Head of caudate nucleus (tissue), 42 donors: Measurements from ENCODE around the gene PUM1.
"Not testable (repeated sequence)": the region's sequence is repeated elsewhere in the genome, so short reads cannot be mapped to it uniquely, and the experiment has no call there.

Experiments used
- DNase-seq, 42 donors: peaks; one replicate each; pipeline versions ENCODE4 v3.0.0 to v3.0.0-alpha.2; 2020 to 2021; ENCODE audit warnings: mixed read lengths in 7 of 42
- intact Hi-C: fragments of 100-400 bp; cut with DNase I; formaldehyde crosslinking; loops from one replicate; pipeline ENCODE4 v1.15.0; 2022

PUM1 gene

DNA sequence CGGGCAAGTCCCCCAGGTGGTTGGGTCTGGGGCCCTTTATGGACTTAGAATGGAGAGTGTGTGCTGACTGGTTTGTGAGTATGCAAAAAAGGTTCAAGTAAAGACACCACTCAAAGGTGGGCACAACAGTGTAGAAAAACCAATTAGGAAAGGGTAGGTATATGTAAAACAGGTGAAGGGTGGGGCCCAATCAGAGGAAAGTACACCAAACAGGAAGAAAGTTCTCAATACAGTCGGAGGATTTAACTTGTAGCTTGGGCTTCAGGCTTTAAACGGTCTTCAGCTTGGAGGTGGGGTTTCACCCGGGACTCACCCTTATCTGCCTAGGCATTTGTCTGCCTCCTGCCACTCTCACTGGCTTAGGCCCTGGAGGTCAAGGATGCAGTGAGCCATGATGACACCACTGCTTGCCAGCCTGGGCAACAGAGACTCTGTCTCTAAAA, 6.8 kb upstream of the PUM1 start:
- no peak for DNase-seq
- intact Hi-C loops, result no loop called here

DNA sequence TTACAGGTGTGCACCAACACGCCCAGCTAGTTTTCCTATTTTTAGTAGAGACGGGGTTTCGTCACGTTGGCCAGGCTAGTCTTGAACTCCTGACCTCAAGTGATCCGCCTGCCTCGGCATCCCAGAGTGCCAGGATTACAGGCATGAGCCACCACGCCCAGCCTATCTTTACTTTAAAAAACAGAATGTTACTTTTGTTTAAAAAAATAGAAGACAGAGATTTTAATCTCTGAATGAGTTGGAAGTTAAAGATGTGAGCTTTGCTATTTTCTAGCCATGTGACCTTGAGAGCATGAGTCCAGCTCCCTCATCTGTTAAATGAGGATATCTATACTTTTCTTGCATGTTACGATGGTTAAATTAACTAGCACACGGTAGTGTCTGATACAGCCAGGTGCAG, 3.9 kb upstream of the PUM1 start:
- intact Hi-C loops, result no loop called here
- DNase-seq, result no peak

DNA sequence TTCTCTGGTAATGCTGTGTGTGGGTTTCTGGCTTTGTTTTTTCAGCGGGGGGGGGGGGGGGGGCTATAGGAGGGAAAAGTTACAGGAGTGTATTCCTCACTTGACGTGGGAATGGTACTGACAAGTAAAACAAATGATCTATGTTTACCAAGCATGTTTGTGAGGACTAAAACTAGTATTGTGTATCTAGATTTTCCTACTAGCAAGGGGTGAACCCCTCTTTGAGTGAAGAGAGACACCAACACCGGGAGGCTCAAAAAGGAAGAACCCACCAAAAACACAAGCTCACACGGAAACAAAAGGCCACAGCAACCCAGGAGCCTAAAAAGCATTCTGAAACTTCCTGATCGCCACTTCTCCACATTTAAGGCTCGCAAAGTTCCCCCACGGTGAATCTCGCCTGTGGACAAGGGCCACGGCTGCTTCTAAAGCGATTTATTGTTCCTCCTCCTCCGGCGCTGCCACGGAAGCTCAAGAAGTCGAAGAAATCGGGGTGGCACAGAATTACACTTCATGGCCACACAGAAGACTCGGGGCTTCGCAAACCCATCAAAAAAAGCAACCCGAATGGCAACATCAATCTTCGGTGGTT, 703 bp downstream of the PUM1 start:
- intact Hi-C loops, result no loop called here

DNA sequence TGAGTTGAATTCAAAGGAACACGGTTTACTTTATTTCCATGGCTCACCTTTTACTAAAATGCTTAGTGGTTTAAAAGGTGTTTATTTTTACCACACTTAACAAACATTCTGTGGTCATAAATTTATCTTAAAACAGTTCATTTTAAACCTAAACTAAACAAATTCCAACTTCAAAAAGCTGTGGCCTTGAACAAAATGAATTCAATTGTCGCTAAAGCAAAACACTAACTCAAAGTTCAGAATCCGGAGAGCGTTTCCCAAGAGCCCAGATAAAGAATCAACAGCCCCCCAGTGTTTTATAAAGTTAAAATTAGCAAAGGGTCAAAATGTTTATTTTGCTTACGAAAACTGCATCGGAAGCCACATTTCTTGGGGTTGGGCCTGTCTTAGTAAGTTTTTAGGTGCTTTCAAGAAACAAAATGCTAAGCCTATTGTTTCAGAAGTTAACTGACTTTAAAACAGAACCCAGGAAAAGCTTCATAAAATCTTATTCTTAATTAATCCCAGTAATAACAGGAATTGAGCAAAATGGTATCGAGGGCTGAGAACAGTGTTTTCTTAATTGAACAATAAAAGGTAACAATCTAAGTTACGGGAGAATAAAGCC, 1.3 kb downstream of the PUM1 start:
- intact Hi-C loops, result no loop called here
- DNase-seq, result no peak

More for the DNA sequence above, 703 bp downstream of the PUM1 start:
- DNase-seq, result peak in 38 of 42 donors; percentile 5 to 72 (median 41)

DNA sequence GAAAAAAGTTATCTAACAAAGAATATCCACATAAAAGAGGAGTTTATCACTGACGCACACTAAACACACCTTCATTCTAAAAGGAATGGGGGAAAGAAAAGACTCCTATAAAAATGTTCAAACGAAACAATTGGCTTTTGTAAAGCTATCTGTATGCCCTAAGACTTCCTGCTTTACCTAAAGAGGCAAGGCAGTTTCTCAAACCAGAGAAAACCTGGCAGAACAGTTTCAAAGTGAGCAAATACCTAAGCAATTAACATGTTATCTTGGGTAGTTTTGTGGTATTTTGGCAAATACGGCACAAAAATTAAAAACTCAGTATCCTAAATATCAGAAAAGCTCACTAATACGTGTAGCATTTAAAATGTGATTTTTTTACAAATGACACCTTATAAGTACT, 1.9 kb downstream of the PUM1 start:
- intact Hi-C loops, result no loop called here
- no peak for DNase-seq

DNA sequence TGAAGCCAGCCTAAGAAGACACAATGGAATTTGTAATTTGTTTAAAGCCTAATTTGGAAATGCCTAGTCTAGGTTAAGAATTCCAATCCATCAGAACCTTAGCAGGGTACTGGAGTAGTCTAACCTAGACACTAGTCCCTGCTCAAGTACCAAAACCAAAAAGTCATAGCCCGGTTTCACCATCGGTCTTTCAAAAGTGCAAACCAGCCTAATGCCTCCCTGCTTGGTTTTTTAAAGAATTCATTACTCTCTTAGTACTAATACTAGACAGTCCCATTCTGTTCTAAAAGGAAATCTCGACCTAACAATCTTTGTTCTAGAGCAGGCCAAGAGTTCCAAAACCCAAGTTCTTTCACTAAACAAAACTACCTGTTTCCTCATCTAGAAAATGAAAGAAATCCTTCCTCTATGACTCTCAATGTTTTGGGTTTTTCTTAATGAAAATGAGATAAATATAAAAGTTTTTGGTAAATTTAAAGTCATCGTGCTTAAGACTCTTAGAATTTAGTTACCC, 2.6 kb downstream of the PUM1 start:
- intact Hi-C loops, result no loop called here
- no peak for DNase-seq

DNA sequence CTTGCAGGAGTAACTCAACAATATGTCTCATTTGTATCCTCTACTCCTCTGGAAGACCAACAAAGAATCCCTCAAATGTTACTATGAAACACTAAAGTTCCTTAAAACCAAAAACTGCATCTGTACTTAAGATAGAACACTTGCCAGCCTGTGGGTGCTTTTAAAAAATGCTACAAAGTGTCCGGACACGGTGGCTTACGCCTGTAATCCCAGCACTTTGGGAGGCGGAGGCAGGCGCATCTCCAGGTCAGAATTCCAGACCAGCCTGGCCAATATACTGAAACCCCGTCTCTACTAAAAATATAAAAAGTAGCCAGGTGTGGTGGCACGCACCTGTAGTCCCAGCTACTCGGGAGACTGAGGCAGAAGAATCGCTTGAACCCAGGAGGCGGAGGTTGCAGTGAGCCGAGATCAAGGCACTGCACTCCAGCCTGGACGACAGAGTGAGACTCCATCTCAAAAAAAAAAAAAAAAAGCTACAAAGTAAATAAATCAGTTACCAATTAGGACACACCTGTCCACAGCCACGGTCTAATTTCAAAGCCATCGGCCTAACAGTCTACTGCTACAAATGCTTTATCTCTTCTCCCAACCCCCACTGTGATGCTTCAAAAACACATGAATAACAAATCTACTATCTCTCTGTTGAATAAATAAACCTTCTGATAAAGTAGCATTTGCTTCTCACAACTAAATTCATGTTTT, 3.2 kb downstream of the PUM1 start:
- intact Hi-C loops, result not testable (repeated sequence)
- peak in 2 of 42 donors; percentile 16 to 21 for DNase-seq

DNA sequence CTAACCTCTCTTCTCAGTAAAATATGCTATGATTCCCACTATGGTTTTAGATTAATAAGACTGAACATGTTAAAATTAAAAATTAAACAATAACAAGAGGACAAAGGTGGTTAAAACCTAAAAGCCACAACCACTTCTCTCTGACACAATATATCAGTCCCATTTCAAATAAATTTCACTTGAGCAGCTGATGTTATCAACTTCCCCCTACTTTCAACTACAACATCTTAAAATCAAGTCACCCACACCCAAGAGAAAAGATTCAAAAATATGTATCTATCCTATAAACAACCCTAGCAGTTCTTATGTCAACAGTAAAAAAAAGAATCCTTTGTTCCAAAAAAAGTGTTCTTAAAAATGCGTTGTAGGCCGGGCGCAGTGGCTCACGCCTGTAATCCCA, 7.5 kb downstream of the PUM1 start:
- intact Hi-C loops, result no loop called here
- no peak for DNase-seq

DNA sequence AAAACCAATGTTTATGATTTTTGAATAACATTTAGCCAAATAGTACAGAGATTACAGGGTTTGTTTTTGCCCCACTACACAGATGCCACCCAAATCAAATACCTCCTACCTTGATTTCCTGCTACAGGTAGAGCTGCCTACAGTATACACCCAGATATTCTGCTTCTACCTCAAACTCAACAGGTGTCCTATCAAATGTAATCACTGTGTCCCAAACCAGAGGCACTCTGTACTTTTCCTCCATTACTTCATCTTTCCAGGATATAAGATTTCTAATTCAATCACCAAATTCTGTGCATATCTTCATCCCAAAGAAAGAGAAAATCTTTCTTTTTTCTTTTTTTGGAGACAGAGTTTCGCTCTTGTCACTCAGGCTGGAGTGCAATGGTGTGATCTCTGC, 9.6 kb downstream of the PUM1 start:
- intact Hi-C loops, result no loop called here
- DNase-seq, result no peak

DNA sequence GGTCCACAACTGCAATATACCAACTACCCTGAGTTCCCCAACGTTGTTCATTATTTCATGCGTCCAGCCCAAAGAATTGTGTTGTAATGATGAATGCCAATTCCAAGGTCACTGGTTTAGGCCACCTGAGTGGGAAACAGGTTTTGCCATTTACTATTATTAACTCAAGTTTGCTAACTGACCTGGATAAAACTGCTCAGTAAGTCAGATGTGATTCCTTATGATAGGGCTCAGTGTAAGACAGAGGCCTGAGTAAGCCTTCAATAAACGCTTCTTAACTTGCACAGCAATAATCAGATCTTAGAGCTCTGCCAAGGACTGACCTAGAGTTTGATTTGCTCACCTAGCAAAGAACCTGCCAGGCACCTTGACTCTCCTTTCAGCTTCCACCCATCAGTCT, 10.0 kb downstream of the PUM1 start:
- intact Hi-C loops, result no loop called here

DNA sequence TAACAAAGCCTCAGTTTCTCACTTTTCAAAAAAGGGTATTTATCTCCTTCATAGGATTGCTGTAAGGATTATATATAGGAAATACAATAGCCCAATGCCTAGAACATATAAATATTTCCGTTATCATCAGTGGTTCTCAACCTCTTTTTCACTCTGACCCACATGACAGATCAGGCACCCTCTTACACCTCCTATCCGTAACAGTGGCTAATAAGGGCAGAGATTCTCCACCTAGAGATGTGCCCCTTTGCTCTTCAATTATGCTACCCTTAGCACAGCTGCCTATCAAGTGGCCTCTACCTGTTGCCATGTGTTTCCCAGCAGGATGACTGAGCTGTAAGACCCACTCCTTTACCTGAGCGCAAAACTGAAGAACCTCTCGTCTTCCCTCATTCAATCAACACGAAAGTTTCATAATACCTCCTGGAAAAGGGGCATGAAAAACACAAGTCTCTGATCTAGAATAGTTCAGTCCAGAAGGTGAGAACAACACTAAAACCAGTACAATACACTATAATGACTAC, 10.5 kb downstream of the PUM1 start:
- DNase-seq, result no peak
- intact Hi-C loops, result no loop called here

More for the DNA sequence above, 10.0 kb downstream of the PUM1 start:
- no peak for DNase-seq

DNA sequence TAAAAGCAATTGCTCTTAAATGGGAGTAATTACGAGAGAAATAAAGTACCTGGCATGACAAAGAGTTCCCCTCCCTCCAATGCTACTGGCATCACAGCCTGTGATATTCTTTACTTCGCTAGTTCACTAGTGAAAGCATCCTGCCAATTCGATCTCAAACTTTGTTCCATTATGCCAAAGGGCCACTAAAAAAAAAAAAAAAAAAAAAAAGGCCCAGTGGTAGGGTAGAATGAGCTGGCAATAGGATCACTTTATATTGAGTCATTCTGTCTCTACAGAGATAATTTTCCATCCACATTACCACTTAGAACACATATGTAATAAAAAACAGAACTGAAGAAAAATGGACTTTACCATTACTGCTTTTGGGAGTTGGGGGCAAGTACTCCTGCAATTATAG, 11.2 kb downstream of the PUM1 start:
- DNase-seq, result no peak
- intact Hi-C loops, result no loop called here

DNA sequence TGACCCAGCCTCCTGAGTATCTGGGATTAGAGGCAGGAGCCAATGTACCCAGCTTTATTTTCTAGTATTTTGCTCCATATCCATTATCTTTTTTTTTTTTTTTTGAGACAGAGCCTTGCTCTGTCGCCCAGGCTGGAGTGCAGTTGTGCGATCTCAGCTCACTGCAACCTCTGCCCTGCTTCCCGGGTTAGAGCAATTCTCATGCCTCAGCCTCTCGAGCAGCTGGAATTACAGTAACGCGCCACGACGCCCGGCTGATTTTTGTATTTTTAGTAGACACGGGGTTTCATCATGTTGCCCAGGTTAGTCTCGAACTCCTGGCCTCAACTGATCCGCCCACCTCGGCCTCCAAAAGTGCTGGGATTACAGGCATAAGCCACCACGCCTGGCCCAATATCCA, 12.9 kb downstream of the PUM1 start:
- DNase-seq, intact Hi-C loops: not testable (repeated sequence)

DNA sequence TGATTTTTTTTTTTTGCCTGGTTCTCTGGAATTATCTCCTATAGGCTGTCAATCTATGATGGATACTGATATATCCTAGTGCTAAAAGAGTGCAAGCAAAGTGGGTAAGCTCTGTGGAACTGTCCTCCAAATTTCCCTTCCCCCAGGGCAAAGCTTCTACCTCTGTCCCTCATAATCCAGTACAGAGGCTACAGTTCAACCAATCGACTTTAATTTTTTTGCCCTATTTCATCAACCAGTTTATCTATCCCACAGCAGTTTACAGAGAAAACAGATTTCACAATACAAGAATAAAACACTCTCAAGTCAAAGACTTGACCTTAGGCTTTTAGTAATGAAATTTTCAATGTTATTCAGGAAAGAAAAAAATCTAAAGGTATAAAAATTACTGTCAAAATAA, 13.9 kb downstream of the PUM1 start:
- DNase-seq, result no peak
- intact Hi-C loops, result no loop called here

DNA sequence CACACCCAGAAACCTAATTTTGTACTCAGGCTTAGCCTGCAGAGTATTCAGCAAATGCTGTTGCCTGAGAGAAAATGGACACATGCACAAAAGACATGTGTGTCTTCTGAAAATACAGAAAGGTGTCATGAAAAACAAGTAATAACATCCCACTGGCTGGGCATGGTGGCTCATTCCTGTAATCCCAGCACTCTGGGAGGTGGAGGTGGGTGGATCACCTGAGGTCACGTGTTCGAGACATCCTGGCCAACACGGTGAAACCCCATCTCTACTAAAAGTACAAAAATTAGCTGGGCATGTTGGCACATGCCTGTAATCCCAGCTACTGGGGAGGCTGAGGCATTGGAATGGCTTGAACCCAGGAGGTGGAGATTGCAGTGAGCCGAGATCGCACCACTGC, 18.0 kb downstream of the PUM1 start:
- intact Hi-C loops, DNase-seq: not testable (repeated sequence)

DNA sequence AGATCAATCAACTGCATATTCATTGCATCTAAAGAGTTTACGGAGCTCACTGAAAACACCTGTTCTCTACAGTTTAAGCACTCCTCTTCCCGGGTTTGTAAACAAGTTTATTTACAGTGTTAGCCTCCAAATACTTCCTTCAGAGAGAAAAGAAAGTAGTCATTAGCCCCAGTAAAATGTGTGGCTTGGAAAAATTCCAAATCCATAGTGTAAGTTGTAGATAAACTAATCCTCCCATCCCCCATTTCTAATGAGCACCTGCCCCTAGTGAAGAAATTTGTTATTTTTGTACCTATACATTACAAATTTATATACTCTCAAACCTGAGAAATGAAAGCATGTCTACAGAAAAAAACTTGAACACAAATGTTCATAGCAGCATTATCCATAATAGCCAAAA, 21.9 kb downstream of the PUM1 start:
- intact Hi-C loops, result no loop called here
- DNase-seq, result no peak

DNA sequence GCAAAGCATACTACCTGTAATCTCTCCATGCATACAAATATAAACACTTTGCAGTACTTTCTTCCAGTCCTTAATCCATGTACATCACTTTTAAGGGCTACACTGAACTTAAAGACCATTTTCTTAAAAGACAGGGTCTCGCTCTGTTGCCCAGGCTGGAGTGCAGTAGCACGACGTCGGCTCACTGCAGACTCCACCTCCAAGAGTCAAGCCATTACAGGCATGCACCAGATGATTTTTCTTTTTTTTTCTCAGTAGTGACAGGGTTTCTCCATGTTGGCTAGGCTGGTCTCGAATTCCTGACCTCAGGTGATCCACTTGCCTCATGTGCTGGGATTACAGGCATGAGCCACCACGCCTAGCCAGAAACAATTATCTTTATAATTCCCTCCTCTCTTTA, 22.9 kb downstream of the PUM1 start:
- intact Hi-C loops, result no loop called here
- no peak for DNase-seq

DNA sequence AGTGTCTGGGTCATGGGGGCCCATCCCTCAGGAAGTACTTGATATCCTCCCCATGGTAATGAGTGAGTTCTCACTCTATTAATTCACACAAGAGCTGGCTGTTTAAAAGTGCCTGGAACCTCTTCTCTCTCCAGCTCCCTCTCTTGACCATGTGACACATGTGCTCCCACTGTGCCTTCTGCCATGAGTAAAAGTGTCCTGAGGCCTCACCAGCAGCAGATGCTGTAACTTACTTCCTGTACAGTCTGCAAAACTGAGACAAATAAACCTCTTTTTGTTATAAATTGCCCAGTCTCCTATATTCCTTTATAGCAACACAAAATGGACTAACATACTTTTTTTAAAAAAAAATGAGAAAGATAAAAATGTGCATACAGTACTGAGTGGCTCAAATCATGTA, 24.0 kb downstream of the PUM1 start:
- intact Hi-C loops, result no loop called here
- DNase-seq, result no peak

DNA sequence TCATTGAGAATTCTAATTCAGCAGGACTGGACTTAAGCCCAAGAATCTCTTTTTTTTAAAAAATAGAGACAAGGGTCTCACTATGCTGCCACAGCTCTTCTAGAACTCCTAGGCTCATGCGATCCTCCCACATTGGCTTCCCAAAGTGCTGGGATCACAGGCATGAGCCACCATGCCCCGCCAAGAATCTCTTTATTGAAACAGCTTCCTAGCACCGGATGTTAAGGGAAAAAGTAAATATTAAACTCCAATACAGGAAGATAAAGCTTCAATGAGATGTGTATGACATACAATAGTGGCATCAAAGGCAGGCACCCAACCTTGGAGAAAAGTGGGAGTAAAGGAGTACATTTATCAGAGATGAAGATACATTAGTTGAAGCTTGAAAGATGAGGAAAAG, 25.5 kb downstream of the PUM1 start:
- intact Hi-C loops, result no loop called here
- DNase-seq, result no peak

DNA sequence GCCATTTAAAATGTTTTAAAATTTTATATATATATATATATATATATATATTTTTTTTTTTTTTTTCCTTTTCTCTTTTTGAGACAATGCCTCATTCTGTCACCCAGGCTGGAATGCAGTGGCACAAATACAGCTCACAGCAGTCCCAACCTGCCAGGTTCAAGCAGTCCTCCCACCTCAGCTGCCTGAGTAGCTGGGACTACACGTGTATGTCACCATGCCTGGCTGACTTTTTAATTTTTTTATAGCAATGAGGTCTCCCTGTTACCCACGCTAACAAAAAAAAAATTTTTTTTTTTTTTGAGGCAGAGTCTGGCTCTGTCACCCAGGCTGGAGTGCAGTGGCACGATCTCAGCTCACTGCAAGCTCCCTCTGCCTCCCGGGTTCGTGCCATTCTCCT, 26.6 kb downstream of the PUM1 start:
- peak in 39 of 42 donors; percentile 26 to 86 (median 54) for DNase-seq
- intact Hi-C loops, result not testable (repeated sequence)
